ENCODE measurements around the gene BCL2.

The BCL2 gene

DNA sequence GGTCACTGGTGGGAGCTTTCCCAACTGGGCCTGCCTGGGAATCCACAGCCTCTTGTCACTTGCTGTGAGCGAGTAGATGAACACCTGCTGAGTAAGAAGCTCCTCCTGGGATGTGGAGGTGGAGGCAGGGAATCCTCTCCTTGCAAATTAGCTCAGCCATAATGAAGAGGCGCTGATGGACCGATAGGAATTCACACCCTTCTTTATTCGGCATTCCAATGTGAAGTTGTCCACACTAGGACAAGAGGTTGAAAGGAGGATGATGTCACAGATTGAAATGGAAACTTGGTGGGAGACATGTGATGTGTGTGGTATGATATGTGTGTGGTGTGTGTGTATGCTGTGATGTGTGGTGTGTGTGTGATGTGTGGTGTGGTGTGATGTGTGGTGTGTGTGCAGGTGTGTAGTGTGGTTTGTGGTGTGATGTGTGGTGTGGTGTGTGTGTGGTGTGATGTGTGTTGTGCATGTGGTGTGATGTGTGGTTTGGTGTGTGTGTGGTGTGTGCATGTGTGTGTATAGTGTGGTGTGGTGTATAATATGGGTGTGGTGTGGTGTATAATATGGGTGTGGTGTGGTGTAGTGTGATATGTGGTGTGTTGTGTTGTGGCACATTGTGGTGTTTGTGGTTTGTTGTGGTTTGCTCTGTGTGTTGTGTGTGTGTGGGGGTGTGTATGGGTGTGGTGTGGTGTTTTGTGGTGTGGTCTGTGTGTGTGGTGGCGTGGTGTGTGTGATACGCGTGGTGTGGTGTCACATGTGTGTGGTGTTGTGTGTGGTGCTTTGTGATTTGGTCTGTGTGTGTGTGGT, 216.4 kb downstream of the BCL2 start:
- DNase-seq, result no peak

DNA sequence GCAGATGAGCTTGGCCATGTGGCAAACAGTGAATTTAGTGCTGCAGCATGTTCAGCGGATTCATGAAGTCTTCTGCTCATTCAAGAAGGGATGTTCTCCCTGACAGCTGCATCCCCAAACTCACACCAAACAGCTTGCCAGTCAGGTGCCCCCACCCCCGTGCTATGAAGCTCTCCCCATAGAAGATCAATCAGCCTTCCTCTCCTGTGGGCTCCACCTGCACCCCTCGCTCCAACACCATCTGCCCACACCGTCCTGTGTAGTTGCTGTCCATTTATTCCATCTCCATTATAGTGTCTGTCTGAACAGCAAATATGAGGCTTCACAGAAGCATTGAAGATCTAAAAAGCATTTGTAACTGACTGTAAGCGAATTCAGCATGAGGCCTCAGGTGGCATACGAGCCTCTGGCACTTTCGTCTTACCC, 218.9 kb downstream of the BCL2 start:
- no peak for DNase-seq

DNA sequence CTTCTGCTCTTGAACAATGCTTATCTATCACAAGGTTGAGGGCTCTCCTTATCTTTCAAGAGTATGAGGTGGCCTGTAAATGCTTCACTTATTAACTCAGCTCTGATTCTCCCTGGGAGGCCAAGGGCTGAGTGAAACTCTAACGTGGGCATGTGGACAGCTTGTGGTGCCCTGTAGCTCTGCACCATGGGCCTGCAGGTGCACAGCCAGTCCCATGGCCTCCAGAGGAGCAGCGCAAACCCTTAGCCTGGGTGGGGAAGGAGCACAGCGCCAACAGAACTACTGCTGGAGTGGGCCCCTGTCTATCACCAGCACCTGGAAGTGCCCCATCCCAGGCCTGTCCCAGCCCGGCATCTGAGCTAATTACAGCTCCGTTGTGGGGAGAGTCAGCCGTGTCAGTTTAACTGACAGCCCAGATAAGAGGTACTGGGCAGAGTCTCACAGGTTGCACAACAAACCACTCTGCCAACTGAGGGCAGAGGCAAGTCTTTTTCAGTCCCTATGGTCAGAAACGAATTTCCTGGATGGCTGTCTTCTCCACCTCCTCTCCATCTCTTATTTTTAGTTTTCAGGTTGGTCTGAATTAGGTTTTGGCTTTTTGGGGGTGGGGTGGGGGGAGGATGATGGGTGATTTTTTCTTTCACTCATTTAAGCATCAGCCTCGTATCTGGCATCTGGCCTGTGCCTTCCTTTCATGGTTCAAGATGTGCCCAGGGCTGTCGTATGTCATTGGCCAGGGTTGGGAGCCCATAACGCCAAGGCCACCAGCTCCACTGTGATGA, 219.5 kb downstream of the BCL2 start:
- no peak for DNase-seq

DNA sequence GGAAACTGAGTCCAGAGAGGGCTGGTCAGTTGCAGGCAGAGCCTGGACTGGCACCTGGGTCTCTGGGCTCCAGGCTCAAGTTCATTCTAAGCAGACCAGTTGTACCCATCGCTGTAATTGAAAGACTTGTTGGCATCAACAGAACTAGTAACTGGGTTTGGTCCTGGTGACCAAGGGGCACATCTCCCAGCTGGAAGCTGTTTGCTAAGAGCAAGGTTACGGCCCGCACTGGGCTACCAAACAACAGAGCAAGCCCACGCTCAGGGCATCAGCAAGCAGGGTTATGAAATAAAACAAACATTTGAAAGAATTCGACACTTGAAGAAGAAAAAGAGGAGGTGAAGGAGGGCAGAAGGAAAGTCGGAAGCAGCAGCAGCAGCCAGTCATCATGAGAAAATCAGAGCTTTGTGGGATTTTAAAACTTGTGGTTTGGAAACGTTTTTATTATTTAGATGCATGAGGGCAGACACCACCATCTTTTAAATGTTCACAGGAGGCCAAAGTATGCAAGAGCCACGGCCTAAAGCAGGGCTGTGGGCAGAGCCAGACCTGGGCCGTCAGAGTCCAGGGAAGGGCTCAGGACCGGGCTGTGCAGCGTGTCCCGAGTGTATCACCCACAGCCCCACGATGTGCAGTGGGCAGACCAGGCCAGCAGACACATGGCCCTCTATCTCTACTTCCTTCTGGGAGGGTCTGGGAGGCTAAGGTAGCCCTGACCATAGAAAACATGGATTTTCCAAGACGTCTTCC, 220.3 kb downstream of the BCL2 start:
- no peak for DNase-seq

DNA sequence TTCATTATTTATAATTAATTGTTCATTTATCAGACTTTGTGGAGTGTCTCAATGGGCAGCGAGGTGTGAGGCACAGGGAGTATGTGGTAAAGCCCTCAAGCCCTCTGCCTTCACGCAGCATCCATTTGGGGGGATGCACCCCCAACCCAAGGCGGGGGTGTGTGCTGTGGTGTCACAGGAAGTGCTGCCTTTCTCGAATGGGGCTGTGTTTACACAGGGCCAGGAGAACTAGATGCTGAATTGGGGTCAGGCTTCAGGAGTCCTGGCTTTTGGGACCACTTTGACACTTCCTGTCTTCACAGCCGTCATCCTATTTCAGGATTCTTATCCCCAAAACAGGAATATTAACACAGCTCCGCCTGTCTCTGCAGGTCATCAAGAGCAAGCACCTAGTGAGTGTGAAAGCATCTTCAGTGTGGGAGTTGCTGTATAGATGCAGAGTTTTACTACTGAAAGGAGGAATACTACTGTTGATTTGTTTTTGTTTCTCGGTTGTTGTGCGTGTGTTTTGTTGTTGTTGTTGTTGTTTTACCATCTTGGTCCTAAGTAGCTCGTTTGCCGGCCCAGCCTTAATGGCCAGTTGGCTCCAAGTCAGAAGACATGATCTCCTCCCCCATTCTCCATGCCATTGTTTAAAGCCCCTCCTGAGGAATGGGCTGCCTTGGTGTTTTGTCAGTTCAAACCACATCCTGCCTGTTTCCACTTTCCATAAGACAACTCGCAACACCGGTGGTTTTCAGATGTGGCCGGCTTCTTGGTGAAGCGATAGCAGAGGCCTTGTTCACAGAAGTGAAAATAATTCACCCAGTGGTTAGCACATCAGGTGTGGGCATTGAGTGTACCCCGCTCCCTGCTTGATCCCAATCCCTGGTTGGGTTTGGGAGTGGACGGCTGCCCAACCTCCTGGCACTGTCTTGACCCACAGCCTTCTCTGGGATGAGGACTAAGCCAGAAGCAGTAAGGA, 221.3 kb downstream of the BCL2 start:
- DNase-seq, result no peak

DNA sequence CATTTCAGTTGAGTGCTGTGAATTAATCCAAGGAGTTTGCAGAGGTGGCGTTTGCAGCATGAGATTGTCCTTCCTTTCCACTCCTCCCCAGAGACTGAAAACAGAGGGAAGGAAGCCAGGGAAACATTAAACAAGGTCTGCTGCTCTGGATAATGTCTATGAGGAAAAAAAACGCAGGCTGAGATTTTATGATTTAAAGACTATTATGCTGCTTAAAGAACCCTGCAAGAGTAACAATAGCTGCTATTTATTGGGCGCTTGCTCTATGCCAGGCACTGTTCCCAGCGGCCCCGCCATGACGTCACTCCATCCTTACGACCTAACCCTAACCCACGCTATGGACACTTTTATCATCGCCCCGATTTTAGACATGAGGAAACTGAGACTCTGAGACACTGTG, 222.4 kb downstream of the BCL2 start:
- no peak for DNase-seq

DNA sequence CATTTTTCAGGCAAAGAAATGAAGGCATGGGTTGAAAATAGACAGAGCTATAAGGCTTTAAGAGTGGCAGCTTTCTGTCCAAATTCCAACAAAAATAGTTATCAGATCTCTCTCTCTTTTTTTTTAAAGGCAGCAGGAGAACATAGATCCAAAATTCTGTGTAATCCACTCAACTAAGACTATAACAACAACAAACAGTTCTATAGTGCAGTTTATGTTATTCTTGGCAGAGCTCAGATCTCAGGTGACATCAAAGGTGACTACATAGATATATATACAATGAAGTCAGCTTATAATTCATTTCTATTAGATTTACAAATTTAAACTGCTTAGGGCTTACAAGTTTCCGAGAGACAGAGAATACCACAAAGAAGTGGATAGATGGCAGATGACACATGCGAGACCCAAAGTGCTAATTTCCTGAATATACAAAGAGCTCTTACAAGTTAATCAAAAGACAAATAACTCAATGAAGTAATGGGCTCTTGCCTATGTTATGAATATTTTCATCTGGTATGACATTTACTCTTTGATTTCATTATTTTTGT, 223.2 kb downstream of the BCL2 start:
- no peak for DNase-seq

DNA sequence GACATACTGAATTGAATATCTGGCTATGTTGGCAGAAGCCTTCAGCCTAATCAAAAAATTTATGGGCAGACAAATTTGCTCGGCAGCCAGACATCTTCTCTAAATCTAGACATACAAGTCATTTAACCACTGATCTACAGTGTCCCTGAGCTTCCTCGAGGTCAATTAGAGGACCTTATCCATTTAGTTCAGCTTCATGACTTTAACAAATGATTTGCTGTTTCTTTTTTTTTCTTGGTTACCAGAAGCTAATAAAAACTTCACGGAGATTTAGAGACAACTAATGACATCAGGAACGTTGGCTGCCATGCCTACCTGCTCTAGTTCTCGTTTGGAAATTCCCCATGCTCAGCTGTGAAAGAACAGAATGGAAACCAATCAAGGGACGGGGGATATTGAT, 223.8 kb downstream of the BCL2 start:
- DNase-seq, result no peak

DNA sequence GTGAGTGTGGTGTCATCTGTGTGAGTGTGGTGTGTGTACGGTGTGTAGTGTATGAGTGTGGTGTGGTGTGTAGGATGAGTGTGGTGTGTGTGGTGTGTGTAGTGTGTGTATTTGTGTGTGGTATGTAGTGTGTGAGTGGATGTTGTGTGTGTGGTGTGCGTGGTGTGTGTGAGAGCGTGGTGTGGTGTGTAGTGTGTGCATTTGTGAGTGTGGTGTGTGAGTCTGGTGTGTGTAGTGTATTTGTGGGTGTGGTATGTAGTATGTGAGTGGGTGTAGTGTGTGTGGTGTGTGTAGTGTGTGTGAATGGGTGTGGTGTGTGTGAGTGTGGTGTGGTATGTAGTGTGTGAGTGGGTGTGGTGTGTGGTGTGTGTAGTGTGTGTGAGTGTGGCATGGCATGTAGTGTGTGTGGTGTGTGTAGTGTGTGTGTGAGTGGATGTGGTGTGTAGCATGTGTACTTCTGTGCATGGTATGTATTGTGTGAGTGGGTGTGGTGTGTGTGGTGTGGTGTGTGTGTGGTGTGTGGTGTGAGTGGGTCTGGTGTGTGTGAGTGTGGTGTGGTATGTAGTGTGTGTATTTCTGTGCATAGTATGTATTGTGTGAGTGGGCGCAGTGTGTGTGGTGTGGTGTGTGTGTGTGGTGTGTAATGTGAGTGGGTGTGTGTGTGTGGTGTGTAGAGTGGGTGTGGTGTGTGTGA, 227.8 kb downstream of the BCL2 start:
- DNase-seq, result no peak

DNA sequence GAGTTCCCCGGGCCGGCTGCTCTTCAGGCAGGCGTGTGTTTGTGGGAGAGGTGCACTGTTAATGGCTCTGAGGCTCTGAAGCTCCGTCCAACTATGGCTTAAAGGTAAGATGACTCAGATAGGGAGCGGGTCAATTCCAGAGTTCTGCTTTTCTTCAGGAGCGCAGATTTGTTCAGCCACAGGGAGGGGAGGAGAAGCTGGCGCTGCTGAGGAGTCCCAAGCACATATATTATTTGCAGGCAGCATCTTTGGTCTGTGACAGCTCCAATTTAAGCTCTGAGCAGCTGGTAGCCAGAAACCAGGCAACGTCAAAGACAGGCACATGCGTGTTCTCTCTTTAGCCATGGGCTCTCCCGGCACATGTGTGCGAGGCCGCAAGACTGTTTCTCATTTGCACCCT, 229.2 kb downstream of the BCL2 start:
- no peak for DNase-seq

DNA sequence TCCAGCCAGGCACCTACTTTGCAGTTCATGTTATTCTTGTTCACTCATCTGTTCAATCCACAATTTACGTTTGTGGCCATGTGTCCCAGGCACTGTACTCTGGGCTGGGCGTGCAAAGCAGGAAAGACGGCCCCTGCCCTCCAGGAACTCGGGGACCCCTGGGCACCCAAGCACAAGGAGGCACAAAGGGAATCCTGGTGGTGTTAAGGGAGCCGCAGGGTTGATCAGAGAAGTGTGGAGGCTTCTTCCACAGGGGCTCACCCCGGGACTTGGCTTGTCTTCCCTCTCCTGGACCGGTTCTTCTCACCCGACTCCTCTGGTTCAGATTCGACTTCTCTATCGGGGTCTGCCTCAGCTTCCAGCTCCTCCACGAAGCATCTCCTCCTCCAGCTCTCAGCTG, 230.5 kb downstream of the BCL2 start:
- DNase-seq, result no peak

DNA sequence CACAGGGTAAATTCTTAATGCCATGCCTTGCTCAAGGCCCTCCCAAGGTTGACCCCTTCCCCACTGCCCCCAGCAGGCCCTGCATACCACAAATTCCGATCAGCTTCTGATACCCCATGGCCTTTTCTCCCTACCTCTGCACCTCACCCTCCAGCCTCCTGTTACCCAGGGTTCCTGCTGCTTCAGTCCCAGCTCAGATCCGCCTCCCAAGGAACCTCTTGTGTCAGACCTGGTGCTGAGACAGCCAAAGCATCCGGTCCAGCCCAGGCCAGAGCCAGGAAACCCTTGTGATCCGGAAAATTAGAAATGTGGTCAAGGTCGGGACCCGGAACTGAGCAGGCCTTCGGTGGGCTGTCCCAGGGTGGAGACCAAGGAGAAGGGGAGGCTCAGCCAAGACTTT, 231.3 kb downstream of the BCL2 start:
- no peak for DNase-seq

DNA sequence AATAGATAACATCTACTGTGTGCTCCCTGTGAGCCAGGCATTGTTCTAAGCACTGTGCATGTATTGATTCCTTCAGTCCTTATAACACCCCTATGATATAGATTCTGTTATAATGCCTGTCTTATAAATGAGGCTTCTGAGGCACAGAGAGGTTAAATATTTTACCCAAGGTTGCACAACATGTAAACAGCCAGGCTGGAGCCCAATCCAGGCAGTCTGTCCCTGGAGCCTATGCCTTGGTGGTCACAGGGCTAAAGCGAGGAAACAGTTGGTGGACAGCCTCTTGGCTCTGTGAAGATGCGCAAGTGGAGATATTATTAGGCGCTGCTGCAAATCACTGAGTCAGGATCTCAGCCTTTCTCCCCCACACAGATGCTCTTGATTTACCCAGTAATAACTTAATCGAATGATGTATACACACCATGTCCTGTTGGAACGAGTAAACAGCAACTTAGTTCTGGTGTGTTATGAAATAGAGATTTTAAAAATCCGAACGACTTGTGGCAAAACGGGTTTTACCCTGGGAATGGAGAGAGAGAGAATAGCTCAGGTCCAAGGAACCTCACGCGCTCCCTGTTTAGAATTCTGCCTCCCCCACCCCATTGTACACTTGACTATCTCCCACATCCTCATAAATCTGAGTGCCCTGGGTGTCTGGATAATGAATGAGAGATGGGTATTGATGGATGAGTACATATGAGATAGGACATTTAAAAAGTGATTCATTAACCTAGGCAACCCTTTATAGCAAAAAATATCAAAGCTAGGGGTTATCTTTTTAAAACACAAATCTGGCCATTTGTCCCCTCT, 231.9 kb downstream of the BCL2 start:
- DNase-seq, result no peak

DNA sequence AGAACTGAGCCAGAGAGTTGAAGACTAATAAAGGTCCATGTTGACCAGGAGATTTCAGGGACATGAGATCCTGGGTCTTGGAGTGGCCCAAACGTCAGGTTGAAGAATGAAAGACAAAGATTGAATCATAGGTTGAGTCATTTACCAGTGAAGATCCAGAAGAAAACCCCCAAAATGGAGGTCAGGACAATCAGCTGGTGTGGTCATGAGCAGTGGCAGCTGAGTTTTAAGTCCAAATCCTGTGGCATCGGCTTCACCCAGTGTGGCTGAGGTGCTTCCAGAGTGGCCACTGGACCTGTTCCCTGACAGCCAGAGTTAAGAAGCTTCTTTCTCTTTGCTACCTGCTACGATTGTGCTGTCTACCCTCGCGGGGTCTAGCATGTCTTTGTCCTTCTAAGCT, 234.0 kb downstream of the BCL2 start:
- DNase-seq, result no peak

DNA sequence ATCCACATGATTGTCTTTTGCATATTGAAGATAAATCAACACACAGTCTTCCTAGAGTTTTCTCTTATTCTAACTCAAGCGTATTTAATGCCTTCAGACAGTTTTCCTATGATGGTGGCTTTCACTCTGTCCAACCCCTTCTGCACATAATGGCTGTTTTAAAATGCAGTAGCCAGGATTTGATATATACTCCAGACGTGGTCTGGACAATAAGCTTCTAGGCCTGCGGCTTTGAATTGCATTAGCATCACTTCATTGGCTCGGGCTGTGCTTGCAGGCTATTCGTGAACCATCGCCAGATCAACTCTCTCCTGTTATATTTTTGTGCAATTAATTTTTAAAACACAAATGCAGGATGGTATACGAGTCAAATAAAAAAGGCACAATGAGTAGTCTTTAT, 235.3 kb downstream of the BCL2 start:
- no peak for DNase-seq

DNA sequence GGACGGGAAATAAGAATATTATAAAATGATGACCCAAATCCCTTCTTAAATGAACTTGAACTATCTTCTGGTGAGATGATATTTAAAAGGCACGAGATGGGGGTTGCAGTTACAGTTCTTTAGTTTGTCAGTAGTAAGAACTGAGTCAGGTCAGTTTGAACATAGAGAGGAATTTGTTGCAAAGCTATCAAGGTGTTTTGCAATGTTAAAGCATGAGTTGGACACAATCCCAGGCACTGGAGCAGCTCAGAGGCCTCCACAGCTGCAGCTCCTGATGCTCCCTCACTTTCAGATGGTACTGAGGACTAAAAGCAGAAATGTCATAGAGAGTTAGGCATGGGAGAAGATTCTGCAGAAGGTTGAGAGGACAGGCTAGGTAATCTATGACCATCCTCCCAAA, 236.0 kb downstream of the BCL2 start:
- no peak for DNase-seq

DNA sequence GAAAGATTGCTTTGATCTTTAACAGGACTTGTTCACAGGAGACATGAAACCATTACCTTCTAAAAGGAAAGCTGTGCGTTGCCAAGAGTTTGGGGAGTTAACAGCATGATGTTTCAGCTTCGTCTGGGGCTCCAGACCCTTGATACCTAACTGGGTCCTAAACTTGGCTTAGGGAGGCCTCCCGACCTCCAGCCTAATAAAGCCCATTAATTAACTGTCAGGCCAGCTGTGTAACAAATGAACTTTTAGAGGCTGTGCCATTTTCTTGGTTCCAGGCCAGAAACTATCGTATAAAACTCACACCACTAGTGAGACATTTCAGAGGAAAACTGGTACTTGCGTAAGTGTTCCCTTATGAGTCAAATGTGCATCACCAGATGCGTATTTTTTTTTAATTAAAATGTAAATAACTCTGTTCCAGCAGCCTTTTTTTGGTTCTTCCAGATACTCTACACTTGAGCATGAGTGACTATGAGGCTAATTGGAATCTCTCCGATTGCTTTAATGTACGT, 236.5 kb downstream of the BCL2 start:
- DNase-seq, result no peak

DNA sequence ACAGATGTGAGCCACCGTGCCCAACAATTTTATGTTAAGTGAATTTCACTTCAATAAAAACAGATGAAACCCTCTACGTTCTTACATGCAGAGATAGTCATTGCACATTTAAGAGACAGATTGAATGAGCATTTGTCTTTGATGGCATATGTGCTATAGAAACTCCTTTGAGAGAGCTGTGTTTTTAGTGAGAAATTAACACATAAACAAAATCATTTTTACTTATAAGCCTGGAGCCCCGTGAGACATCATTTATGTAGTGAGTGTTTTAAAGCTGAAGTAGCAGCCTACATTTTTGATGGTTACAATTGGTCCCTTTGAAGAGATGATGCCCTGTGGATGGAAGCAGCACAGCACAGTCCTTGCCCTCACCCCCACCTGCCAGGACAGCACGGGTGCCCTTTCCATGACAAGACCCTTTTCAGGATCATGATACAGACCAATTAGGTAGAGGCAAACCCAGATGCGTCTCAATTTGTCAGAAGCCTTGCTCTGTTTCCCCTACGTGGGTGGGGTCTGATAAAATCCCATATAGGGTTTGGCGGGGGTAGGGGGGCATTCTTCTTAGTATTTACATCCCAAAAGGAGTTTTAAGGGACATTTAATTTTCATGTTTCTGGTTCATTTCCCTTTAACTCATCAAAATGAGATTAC, 237.1 kb downstream of the BCL2 start:
- DNase-seq, result no peak

DNA sequence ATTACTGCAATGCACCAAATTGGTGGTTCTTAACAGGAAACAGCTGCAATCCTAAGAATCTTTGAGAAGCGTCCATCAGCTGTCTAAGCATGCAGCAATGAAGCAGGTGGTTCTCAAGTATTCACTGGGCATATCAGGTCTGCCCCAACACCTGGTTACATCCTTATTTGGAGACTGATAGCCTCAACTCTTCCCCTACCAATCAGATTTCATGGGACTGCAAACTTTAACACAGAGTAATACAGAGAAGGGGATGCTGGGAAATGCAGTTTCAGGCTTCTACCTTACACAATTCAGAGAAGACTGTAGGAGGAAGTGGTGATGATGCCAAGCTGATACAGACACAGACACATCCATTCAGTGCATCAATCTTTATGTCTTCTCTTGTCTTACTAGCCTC, 240.5 kb downstream of the BCL2 start:
- DNase-seq, result no peak

DNA sequence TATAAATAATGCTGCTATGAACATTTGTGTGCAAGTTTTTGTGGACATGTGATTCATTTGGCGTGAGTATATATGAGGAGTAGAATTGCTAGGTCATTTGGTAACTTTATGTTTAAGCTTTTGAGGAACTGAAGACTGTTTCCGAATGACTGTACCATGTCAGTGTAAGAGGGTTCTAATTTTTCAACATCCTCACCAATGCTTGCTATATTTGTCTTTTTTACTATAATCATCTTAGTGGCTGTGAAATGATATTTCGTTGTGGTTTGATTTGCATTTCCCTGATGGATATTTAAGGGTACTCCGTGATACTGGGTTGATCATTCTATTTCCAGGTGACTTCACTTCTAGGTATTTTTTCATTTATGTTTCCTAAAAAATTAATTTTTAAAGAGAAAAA, 241.1 kb downstream of the BCL2 start:
- no peak for DNase-seq

All from NCI-H446 treated with DMSO at 0.1 percent for 48 hours (cell line).